ENCODE results near the gene WRAP73.

DNA sequence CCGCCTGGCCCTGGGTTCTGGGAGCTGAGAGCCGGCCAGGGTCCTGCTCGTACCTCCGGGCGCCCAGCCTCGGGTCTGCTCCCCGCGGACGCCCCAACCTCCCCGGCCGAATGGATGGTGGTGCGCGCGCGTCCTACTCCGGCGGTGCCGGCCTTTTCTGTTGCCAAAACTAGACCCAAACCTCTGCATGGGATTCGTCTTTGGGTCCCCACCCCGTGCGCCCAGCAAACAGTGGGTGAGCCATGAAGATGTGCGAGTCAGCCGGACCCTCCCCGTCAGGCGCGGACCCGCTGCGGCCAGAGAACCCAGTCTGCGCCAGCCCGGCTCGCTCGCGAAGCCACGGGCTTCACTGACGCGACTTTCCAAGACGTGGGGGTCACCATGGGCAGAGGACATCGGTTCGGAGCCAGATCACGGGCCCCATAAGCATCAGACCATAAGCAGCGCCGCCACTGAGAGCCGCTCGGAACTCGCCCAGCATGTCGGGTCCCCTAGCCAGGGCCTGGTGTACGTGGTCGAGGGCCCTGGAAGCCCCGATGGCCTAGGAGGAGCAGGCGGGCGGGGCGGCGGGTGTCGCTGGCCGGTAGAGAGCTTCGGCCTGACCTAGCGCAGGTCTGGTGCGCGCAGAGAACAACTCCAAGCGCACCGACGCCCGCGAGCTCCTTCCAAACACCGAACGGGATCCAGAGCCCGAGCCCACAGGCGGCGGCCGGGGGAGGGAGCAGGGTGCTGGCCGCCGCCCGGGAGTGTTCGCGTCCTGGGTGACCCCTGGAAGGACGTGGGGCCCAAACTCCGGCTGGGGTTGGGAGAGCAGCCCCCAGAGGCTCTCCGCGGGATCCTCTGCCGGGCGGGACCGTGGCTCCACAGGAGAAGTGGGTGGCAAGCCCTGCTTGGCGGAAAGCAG lies 1.4 kb upstream of the WRAP73 start:
- TF ChIP-seq, protein P1, sequence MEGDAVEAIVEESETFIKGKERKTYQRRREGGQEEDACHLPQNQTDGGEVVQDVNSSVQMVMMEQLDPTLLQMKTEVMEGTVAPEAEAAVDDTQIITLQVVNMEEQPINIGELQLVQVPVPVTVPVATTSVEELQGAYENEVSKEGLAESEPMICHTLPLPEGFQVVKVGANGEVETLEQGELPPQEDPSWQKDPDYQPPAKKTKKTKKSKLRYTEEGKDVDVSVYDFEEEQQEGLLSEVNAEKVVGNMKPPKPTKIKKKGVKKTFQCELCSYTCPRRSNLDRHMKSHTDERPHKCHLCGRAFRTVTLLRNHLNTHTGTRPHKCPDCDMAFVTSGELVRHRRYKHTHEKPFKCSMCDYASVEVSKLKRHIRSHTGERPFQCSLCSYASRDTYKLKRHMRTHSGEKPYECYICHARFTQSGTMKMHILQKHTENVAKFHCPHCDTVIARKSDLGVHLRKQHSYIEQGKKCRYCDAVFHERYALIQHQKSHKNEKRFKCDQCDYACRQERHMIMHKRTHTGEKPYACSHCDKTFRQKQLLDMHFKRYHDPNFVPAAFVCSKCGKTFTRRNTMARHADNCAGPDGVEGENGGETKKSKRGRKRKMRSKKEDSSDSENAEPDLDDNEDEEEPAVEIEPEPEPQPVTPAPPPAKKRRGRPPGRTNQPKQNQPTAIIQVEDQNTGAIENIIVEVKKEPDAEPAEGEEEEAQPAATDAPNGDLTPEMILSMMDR (IDR thresholded peaks at IDR 0.05) = no peak
- TF ChIP-seq POLR2A (IDR thresholded peaks at IDR 0.05) = no peak

Measured in right lobe of liver (tissue), 4 donors.